Left cardiac atrium (tissue), 4 donors: ENCODE measurements around the gene CD46. TPM values are rescaled to one million over a fixed set of nuclear protein-coding genes. Genes with fewer than 3 reads are reported as not detected.

ENCODE experiments used
- ATAC-seq, 2 donors: fragments of 200-7000 bp; cut with Tn5 transposase; one replicate each; pipeline ENCODE4 v1.9.1; 2020; ENCODE audit warnings: mild to moderate bottlenecking in 2 of 2, moderate library complexity in 2 of 2
- DNase-seq: peaks from one replicate; pipeline ENCODE4 v3.0.0-alpha.2; 2020
- intact Hi-C, 2 donors: fragments of 100-400 bp; cut with DNase I; formaldehyde crosslinking; loops; one replicate each; pipeline versions ENCODE4 v1.14.1 to v1.15.1; 2022 to 2023
- total RNA-seq, 2 donors: library from RNA; stranded (reverse); fragmentation: NEBNext Ultra II Directional; extraction: Animal tissue kit (Norgen Biotek cat#: 25700); gene quantifications; one replicate each; pipeline ENCODE4 v1.2.1, GENCODE V29; 2021
- donor health status: DM: no; HTN: yes; CAD: no.
- donor health status: DM: no; HTN: yes; CAD: no; lungs with severe emphysema.
- donor health status: DM: yes; HTN: yes; CAD: no.
- donor health status: Dilated cardiomyopathy.

Gene CD46
- total RNA-seq, 2 donors from 2014 or later = 108 to 110 TPM

GRCh38 chr1:207835958-207836357, 84.1 kb downstream of the CD46 start:
- intact Hi-C loops = no loop called here
- ATAC-seq (no peak), DNase-seq (no peak)

- peak in 1 of 2 donors; percentile 4 for ATAC-seq
- intact Hi-C loops = no loop called here
- DNase-seq = no peak
These were observed 84.9 kb downstream of the CD46 start for GRCh38 chr1:207836591-207837347.

GRCh38 chr1:207837673-207838072, 85.8 kb downstream of the CD46 start:
- ATAC-seq = no peak
- intact Hi-C loops = no loop called here
- no peak for DNase-seq

- ATAC-seq = peak; percentile 86 to 90
- DNase-seq = peak; percentile 78
These were observed 86.6 kb downstream of the CD46 start for GRCh38 chr1:207838156-207839082.

GRCh38 chr1:207839083-207839413, 87.2 kb downstream of the CD46 start:
- DNase-seq (no peak), ATAC-seq (no peak)
- intact Hi-C loops = no loop called here

More at GRCh38 chr1:207838156-207839082, 86.6 kb downstream of the CD46 start:
- intact Hi-C loops = no loop called here

GRCh38 chr1:207840380-207840779, 88.5 kb downstream of the CD46 start:
- DNase-seq (no peak), ATAC-seq (no peak)
- intact Hi-C loops = no loop called here

GRCh38 chr1:207841293-207841692, 89.4 kb downstream of the CD46 start:
- no peak for ATAC-seq
- DNase-seq = no peak
- intact Hi-C loops = no loop called here

GRCh38 chr1:207841901-207842300, 90.0 kb downstream of the CD46 start:
- no peak for ATAC-seq
- intact Hi-C loops = no loop called here
- no peak for DNase-seq

- ATAC-seq (no peak), DNase-seq (no peak)
- intact Hi-C loops = no loop called here
These were observed 90.7 kb downstream of the CD46 start for GRCh38 chr1:207842506-207842905.

GRCh38 chr1:207844371-207844770, 92.5 kb downstream of the CD46 start:
- ATAC-seq = peak in 1 of 2 donors; percentile 65
- intact Hi-C loops = no loop called here

More at GRCh38 chr1:207844371-207844770, 92.5 kb downstream of the CD46 start:
- DNase-seq = no peak

Other genes starting within 250 kb of the CD46 start
- not detected for gene CR1L, start 106.9 kb upstream of the CD46 start, total RNA-seq
- 100 to 1,000 TPM; 101 to 115 TPM for gene CD34, start 159.1 kb downstream of the CD46 start, total RNA-seq